ENCODE data around the gene GNPAT. TPM values are rescaled to one million over a fixed set of nuclear protein-coding genes. Genes with fewer than 3 reads are reported as not detected.
"Not testable (repeated sequence)": the region's sequence is repeated elsewhere in the genome, so short reads cannot be mapped to it uniquely, and the experiment has no call there.

GNPAT gene
- total RNA-seq, result 75.3 TPM

GRCh38 chr1:231240883-231241735 is at the start of gene GNPAT:
GNPAT (plus strand) TSS chr1:231241212; CDS start chr1:231241379, 167 bp downstream.
- peak; percentile 95 for DNase-seq

GRCh38 chr1:231192620-231193163 is 48.3 kb upstream of the GNPAT start:
- DNase-seq, result peak; percentile 41

- DNase-seq, result no peak
Measured at GRCh38 chr1:231193710-231194340, 47.2 kb upstream of the GNPAT start.

- DNase-seq, result no peak
Measured at GRCh38 chr1:231194476-231194842, 46.6 kb upstream of the GNPAT start.

- DNase-seq, result no peak
Measured at GRCh38 chr1:231194843-231195516, 46.0 kb upstream of the GNPAT start.

- DNase-seq, result no peak
Measured at GRCh38 chr1:231196307-231196706, 44.7 kb upstream of the GNPAT start.

GRCh38 chr1:231196728-231197127 is 44.3 kb upstream of the GNPAT start:
- no peak for DNase-seq

GRCh38 chr1:231199868-231200267 is 41.1 kb upstream of the GNPAT start:
- no peak for DNase-seq

GRCh38 chr1:231200388-231201031 is 40.5 kb upstream of the GNPAT start:
- DNase-seq, result no peak

GRCh38 chr1:231201375-231201978 is 39.5 kb upstream of the GNPAT start:
- DNase-seq, result no peak

GRCh38 chr1:231201979-231202633 is 38.9 kb upstream of the GNPAT start:
- DNase-seq, result no peak

GRCh38 chr1:231203259-231204057 is 37.6 kb upstream of the GNPAT start:
- no peak for DNase-seq

- DNase-seq, result peak; percentile 5
Measured at GRCh38 chr1:231206856-231207255, 34.2 kb upstream of the GNPAT start.

- no peak for DNase-seq
Measured at GRCh38 chr1:231207437-231207836, 33.6 kb upstream of the GNPAT start.

- no peak for DNase-seq
Measured at GRCh38 chr1:231208980-231209379, 32.0 kb upstream of the GNPAT start.

GRCh38 chr1:231209531-231209930 is 31.5 kb upstream of the GNPAT start:
- DNase-seq, result no peak

- DNase-seq, result no peak
Measured at GRCh38 chr1:231210126-231210525, 30.9 kb upstream of the GNPAT start.

- peak; percentile 91 for DNase-seq
Measured at GRCh38 chr1:231211005-231211857, 29.8 kb upstream of the GNPAT start.

GRCh38 chr1:231212301-231212700 is 28.7 kb upstream of the GNPAT start:
- not testable (repeated sequence) for DNase-seq

Data from tongue (tissue), 2 donors.